Measurements from ENCODE around the gene TMEM161B.
A peak's percentile ranks its signal among the peaks of the same experiment; 100 is the strongest.
"Not testable (repeated sequence)": the region's sequence is repeated elsewhere in the genome, so short reads cannot be mapped to it uniquely, and the experiment has no call there.

TMEM161B gene

GRCh38 chr5:88268385-88269184 lies at the start of gene TMEM161B:
TSS of gene TMEM161B (minus strand) at chr5:88268845. CDS start at chr5:88268723, 122 bp downstream.
- peak; percentile 97 for DNase-seq

GRCh38 chr5:88304356-88304755 lies 35.7 kb upstream of the TMEM161B start:
- DNase-seq = no peak

GRCh38 chr5:88298425-88298824 lies 29.8 kb upstream of the TMEM161B start:
- DNase-seq = no peak

- DNase-seq = no peak
Observed at GRCh38 chr5:88290801-88291200, 22.2 kb upstream of the TMEM161B start.

GRCh38 chr5:88288528-88289197 lies 20.0 kb upstream of the TMEM161B start:
- no peak for DNase-seq

GRCh38 chr5:88287846-88288527 lies 19.3 kb upstream of the TMEM161B start:
- no peak for DNase-seq

- DNase-seq = no peak
Observed at GRCh38 chr5:88287302-88287701, 18.7 kb upstream of the TMEM161B start.

- no peak for DNase-seq
Observed at GRCh38 chr5:88283690-88284089, 15.0 kb upstream of the TMEM161B start.

GRCh38 chr5:88281322-88281721 lies 12.7 kb upstream of the TMEM161B start:
- DNase-seq = no peak

- DNase-seq = no peak
Observed at GRCh38 chr5:88279584-88279983, 10.9 kb upstream of the TMEM161B start.

GRCh38 chr5:88276378-88276777 lies 7.7 kb upstream of the TMEM161B start:
- DNase-seq = no peak

GRCh38 chr5:88275581-88275980 lies 6.9 kb upstream of the TMEM161B start:
- DNase-seq = no peak

GRCh38 chr5:88269222-88269771 lies 652 bp upstream of the TMEM161B start:
- DNase-seq = no peak

GRCh38 chr5:88264565-88264964 lies 4.1 kb downstream of the TMEM161B start:
- not testable (repeated sequence) for DNase-seq

- no peak for DNase-seq
Observed at GRCh38 chr5:88263349-88263748, 5.3 kb downstream of the TMEM161B start.

GRCh38 chr5:88262116-88262515 lies 6.5 kb downstream of the TMEM161B start:
- no peak for DNase-seq

- no peak for DNase-seq
Observed at GRCh38 chr5:88258636-88259035, 10.0 kb downstream of the TMEM161B start.

GRCh38 chr5:88256872-88257271 lies 11.8 kb downstream of the TMEM161B start:
- DNase-seq = no peak

- no peak for DNase-seq
Observed at GRCh38 chr5:88256037-88256436, 12.6 kb downstream of the TMEM161B start.

GRCh38 chr5:88254320-88254719 lies 14.3 kb downstream of the TMEM161B start:
- no peak for DNase-seq

- no peak for DNase-seq
Observed at GRCh38 chr5:88251048-88251711, 17.5 kb downstream of the TMEM161B start.

GRCh38 chr5:88250010-88250409 lies 18.6 kb downstream of the TMEM161B start:
- no peak for DNase-seq
